HG03575 (cell line): ENCODE results near the gene OR2S2.
"Not testable (repeated sequence)": the region's sequence is repeated elsewhere in the genome, so short reads cannot be mapped to it uniquely, and the experiment has no call there.

Experiments
- ATAC-seq: cut with Tn5 transposase; IDR thresholded peaks from one replicate; pipeline ENCODE4 v1.9.1; 2021; ENCODE audit not compliant: unreplicated experiment, insufficient number of reproducible peaks, low FRiP score; ENCODE audit errors: extremely low read depth

The OR2S2 gene

GRCh38 chr9:35958104-35958837 lies at the start of gene OR2S2:
Gene OR2S2, minus strand, starts transcription at chr9:35958154. Its CDS starts 56 bp downstream, at chr9:35958098.
- ATAC-seq = no peak

- ATAC-seq = no peak
These were observed 49.4 kb upstream of the OR2S2 start for GRCh38 chr9:36007316-36007708.

- no peak for ATAC-seq
These were observed 48.8 kb upstream of the OR2S2 start for GRCh38 chr9:36006549-36007315.

GRCh38 chr9:36005891-36006290 lies 47.9 kb upstream of the OR2S2 start:
- ATAC-seq = no peak

- ATAC-seq = no peak
These were observed 40.4 kb upstream of the OR2S2 start for GRCh38 chr9:35998333-35998732.

- not testable (repeated sequence) for ATAC-seq
These were observed 39.1 kb upstream of the OR2S2 start for GRCh38 chr9:35997016-35997415.

GRCh38 chr9:35996358-35996970 lies 38.5 kb upstream of the OR2S2 start:
- ATAC-seq = no peak

- no peak for ATAC-seq
These were observed 37.0 kb upstream of the OR2S2 start for GRCh38 chr9:35994959-35995358.

GRCh38 chr9:35993976-35994720 lies 36.2 kb upstream of the OR2S2 start:
- ATAC-seq = no peak

GRCh38 chr9:35993136-35993535 lies 35.2 kb upstream of the OR2S2 start:
- not testable (repeated sequence) for ATAC-seq

GRCh38 chr9:35990155-35990554 lies 32.2 kb upstream of the OR2S2 start:
- ATAC-seq = no peak

- ATAC-seq = no peak
These were observed 26.1 kb upstream of the OR2S2 start for GRCh38 chr9:35984021-35984420.

- no peak for ATAC-seq
These were observed 23.7 kb upstream of the OR2S2 start for GRCh38 chr9:35981699-35982098.

- no peak for ATAC-seq
These were observed 22.5 kb upstream of the OR2S2 start for GRCh38 chr9:35980289-35981011.

- ATAC-seq = no peak
These were observed 20.8 kb upstream of the OR2S2 start for GRCh38 chr9:35978792-35979191.

- ATAC-seq = no peak
These were observed 18.8 kb upstream of the OR2S2 start for GRCh38 chr9:35976726-35977125.

GRCh38 chr9:35974800-35975199 lies 16.8 kb upstream of the OR2S2 start:
- no peak for ATAC-seq

- no peak for ATAC-seq
These were observed 14.1 kb upstream of the OR2S2 start for GRCh38 chr9:35972093-35972492.

- no peak for ATAC-seq
These were observed 9.1 kb upstream of the OR2S2 start for GRCh38 chr9:35967042-35967441.
